EL (cell line): ENCODE results near the gene CYP4F22.
"Not testable (repeated sequence)": the region's sequence is repeated elsewhere in the genome, so short reads cannot be mapped to it uniquely, and the experiment has no call there.

Experiments used
- DNase-seq: peaks from one replicate; pipeline ENCODE4 v3.0.0-alpha.2; 2016

Gene CYP4F22

GRCh38 chr19:15495151-15495550 is 13.2 kb upstream of the CYP4F22 start:
- no peak for DNase-seq

DNA sequence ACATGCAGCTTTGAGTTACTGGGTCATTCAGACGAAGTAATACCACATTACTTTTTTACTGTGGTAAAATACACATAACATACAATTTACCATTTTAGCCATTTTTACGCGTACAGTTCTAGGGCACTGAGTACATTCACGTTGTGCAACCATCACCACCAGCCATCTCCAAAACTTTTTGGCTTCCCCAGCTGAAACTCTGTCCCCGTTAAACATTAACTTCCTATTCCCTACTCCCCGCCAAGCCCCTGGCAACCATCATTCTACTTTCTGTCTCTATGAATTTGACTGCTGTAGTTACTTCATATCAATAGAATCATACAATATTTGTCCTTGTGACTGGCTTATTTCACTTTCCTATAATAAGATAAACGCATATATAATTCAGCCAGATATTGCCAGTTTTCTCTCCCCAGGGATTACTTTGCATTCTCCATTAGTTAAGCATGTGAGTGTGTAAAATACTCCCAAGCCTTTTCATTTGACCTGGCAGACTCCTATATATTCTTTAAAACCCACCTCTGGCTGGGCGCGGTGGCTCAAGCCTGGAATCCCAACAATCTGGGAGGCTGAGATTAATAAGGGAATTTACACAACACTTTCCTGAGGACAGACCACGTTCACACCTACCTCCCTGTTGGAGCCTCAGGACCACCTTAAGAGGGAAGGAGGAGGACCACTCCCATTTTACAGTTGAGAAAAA is 10.0 kb upstream of the CYP4F22 start:
- no peak for DNase-seq

DNA sequence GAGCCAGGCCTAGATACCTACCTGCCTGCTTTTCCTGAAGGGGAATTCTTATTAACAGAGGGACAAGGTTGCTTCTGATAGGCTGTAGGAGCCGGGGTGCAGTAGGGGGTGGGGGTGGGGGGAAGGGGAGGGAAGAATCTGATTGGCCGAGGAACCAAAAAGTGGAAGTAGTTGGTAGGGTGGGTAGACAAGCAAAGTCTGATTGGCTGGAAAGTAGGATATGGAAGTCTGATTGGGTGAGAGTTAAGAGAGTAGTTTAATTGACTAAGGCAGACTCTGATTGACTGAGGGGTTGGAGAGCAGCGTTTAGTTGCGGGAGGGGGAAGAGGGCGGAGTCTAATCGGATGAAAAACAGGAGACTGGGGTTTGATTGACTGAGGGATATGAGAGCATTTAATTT is 9.4 kb upstream of the CYP4F22 start:
- DNase-seq, result no peak

DNA sequence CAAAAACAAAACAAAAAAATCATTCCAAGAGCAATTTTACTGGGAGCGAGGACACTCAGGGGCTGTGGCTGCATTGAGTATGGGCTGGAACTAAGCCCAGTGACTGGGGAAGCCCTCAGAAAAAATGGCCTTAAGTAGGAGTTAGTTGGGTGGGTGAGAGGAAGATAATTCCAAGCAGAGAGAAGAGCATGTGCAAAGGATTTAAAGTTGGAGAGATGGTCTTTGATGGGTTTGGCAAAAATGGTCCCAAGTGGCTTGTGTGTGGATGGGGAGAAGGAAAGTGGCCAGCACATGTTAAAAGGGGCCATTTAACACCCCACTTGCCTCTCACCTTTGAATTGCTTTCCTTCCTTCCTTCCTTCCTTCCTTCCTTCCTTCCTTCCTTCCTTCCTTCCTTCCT is 6.7 kb upstream of the CYP4F22 start:
- DNase-seq, result no peak

- no peak for DNase-seq
Observed at GRCh38 chr19:15502264-15502663, 6.1 kb upstream of the CYP4F22 start.

GRCh38 chr19:15506074-15506571 is 2.2 kb upstream of the CYP4F22 start:
- DNase-seq, result no peak

DNA sequence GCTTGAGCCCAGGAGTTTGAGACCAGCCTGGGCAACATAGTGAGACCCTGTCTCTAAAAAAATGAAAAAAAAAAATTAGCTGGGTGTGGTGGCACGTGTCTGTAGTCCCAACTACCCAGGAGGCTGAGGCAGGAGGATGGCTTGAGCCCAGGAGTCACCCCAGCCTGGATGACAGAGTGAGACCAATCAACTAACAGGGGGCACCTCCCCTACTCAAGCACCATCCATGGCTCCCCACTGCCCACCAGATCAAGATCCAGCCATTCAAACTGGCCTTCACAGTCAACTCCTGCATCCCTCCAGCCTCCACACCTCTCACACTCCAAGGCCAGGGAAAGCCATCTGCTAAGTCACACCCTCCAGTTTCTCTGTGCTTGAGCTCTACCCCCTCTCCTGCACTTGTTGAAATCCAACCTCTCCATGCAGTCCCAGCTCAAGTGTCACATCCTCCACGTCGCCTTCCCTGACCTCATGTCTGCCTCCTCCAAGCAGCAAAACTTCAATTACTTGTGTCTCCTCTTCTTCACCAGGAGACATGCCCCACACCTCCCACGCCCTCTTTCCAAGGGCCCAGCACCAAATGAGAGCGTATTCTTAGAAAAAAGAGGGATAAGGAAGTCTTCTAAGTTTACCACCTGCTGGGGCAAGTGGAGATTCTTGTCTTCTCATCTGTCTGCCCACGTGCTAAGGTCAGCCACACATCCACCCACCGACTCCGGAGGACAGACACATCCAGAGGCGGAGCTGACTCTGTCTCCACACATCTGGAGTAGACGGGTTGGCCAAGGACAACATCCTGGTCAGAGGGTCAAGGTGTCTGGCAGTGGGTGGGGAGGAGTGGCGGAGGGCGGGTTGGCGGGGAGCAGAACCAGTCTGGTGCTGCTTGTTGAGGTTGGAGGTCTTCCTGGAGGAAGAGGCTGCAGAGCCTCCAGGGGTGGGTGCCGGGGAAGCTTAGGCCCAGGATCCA is 974 bp upstream of the CYP4F22 start:
- DNase-seq, result no peak

DNA sequence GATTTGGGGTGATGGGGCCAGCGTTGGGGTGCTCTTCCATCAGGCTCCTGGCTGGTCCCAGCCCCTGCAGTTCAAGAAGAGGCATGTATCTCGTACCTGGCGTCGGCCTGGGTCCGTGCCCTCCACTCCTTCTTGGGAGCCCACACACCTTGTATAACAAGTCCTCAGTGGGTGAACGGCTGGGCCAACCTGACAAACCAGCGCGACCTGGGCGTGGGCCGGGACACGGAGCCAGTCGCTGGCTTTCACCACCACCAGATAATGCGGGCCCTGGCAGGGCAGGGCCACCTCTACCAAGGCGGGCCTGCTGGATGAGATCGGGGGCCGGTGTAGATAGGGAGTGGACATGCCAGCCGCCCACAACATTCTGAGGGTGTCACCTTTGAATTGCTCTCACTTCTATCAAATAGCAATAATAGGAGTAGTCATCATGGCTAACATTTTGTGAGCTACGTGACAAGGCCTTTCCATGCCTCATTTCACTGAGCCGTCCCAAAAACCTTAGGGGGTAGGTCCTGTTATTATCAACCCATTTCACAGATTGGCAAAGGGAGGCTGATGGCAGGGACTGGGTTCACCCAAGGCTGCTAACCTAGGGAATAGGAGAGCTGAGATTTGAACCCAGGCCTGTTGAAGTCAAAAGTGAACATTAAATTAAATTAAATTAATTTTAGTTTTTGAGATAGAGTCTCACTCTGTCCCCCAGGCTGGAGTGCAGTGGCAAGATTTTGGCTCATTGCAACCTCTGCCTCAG is 3.5 kb downstream of the CYP4F22 start:
- DNase-seq, result no peak

- not testable (repeated sequence) for DNase-seq
Observed at GRCh38 chr19:15515227-15515625, 6.9 kb downstream of the CYP4F22 start.

- DNase-seq, result no peak
Observed at GRCh38 chr19:15516363-15516762, 8.0 kb downstream of the CYP4F22 start.

GRCh38 chr19:15517778-15518177 is 9.5 kb downstream of the CYP4F22 start:
- DNase-seq, result no peak

DNA sequence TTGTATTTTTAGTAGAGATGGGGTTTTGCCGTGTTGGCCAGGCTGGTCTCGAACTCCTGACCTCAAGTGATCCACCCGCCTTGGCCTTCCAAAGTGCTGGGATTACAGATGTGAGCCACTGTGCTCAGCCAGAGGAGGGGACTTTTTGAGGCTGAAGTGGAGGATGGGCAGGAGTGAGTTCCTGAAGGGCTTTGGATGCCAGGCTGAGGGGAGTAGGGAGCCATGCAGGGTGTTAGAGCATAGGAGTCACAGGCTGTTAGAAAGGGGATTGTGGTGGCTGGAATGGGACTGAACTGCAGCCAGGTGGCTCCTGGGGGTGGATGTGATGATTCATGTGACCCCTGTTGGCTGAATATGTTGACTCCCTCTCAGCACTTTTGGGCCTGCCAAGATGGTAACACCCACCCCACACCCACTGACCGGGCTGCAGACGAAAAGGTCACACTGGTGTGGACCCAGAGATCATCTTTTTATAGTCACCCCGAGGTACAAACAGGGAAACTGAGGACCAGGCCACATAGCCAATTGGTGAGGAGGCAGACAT is 11.2 kb downstream of the CYP4F22 start:
- DNase-seq, result no peak

DNA sequence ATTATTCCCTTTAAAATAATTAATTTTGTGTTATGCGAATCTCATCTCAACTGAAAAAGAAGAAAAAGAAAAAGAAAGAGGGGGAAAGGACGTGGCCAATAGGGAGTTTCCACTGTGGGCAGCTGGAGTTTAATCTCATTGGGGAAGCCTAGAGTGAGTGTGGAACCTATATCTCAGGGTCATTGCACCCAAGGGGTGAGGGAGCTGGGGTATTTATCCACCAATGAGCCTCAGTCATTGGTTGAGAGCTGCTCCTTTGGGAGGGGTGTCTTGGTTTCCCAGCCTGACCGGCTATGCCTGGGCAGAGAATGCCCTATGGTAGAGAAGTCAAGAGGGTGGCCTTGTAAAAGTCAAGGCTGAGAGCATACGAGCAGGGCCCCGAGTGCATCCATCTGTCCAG is 16.5 kb downstream of the CYP4F22 start:
- DNase-seq, result no peak

- no peak for DNase-seq
Observed at GRCh38 chr19:15525291-15525690, 17.0 kb downstream of the CYP4F22 start.

- no peak for DNase-seq
Observed at GRCh38 chr19:15526408-15526807, 18.1 kb downstream of the CYP4F22 start.

GRCh38 chr19:15527705-15528104 is 19.4 kb downstream of the CYP4F22 start:
- no peak for DNase-seq

DNA sequence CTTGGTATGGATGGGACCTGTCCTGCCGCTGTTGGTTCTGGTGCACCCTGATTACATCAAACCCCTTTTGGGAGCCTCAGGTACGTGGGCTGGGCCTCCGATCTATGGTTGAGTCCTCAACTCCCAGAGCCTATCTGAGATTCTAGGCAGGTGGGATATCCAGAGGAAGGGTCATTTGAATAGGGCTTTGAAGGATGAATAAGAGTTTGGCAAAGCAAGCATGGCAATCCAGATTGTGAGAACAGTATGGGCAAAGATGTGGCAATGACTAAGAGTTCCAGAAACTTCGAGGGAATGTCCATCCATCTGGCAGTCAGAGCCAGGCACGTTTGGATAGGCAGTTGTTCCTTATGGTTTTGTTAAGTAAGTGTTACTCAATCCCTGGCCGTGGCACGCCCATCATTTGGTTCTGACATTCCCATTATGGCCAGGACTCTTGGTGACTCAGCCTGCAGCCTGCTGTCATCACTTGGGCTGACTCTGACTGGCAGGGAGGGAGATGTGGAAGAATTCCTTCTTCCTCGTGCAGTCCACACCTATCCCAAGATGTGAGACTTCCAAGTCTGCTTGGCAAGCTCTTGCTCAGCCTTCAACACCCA is 21.5 kb downstream of the CYP4F22 start:
- DNase-seq, result peak; percentile 34

DNA sequence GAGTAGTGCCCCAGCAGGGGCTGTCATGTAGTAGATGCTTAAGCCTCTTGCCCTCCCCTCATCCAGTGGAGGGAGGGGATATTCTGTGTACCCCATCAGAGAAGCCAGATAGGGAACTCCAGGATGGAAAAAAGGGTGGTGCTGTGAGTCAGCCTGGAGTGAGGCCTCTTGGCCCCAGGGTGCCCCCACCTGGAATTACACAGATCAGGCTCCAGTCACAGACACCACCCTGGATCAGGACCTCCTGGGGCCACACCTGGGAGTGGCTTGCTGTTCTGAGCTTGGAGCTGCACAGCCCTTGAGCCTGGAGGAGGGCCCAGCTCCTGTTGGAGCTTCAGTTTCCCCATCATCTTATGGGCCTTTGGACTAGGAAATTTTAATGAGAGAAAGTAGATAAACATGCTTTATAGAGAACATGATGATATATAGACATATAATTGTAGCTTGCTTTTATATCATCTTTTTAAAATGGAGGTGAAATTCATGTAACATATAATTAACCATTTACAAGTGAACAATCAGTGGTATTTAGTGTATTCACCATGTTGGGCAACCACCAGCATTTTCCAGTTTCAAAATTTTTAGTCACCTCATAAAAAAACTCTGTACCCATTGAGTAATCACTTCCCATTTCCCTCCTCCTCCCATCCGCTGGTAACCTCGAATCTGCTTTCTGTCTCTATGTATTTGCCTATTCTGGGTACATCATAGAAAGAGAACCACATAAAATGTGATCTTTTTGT is 24.6 kb downstream of the CYP4F22 start:
- no peak for DNase-seq

GRCh38 chr19:15533522-15533830 is 25.2 kb downstream of the CYP4F22 start:
- DNase-seq, result not testable (repeated sequence)

DNA sequence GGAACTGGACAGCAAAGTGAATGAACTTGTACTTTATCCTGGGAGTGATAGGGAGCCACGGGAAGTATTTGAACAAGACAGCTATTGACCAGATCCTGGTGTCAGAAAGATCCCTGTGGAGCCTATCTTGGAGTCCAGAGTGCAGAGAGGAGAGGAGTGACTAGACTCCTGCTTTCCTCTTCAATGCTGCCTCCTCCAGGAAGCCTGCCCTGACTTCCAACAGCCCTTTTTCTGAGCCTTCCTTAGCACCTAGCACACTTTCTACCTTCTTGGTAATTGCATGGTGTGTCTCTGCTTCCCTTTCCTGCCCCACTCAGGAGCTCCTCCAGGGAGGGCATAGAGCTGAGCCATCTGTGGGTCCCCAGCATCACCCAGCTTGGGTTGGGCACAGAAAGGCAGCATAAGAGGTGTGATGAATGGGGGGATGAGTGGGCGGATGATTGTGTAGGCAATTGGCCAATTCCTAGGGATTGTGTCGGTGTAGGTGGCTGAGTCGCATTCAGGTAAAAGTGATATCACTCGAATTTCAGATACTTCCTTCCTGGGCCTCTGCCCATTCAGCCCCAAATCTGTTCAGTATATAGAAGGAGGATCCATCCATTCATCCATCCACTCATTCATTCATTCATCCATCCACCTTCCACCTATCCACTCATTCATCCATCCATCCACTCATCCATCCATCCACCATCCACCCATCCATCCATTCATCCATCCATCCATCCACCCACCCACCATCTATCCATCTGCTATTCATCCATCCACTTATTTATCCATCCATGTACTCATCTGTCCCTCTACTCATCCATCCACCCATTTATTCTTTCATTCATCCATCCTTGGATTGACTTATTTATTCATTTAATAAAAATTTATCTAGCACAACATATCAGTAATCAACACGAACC is 26.9 kb downstream of the CYP4F22 start:
- DNase-seq, result no peak

- DNase-seq, result no peak
Observed at GRCh38 chr19:15536350-15536749, 28.0 kb downstream of the CYP4F22 start.
